NCI-H69 (cell line): ENCODE data around the gene TSEN34.

ENCODE experiments used
- DNase-seq: peaks from one replicate; lab custom pipeline; 2025; lab: John Stamatoyannopoulos, UW

The TSEN34 gene

DNA sequence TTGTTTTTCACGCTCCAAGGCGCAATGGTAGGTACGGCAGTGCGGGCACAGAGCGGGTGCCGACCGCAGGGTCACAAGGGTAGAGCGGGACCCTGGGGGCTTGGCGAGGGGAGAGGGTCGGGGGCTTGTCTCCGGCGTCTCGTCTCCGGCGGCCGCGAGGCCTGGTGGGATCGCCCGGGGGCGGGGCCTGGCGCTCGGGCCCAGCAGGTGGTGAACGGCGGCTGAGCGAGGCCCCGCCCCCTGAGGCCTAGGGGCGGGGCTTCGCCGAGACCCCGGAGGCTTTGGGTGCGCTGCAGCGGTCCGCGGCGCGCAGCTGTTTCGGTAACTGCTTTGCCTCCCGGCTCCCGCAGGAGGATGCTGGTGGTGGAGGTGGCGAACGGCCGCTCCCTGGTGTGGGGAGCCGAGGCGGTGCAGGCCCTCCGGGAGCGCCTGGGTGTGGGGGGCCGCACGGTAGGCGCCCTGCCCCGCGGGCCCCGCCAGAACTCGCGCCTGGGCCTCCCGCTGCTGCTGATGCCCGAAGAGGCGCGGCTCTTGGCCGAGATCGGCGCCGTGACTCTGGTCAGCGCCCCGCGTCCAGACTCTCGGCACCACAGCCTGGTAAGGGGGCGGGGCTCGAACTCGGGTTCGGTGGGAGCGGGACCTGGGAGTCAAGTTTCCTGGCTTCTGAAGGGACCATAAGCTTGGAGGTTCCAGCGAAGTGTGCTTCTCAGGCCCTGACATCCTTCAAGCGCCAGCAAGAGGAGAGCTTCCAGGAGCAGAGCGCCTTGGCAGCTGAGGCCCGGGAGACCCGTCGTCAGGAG lies at the start of gene TSEN34:
Gene TSEN34 (plus strand): TSS at position 298 of the 800 bp plus-strand sequence. CDS start 57 bp downstream, at position 355.
- peak; percentile 93 for DNase-seq

DNA sequence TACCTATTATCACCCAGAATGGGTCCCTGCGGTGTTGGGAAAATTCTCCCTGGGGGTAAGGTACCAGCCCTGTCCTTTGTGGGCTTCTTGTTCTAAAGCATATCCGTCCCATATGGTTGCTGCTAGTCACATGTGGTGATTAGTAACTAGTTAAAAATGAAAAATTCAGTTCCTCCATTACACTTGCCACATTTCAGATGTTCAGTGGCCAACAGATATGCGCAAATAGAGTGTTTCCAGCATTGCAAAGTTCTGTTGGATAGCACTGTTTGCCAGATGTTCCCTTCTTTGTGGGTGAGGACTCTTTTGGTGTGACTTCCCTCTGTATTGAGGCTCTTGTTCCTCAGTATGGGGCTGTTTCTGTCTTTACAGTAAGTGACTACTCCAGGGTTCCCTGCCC lies 49.8 kb upstream of the TSEN34 start:
- DNase-seq = no peak

DNA sequence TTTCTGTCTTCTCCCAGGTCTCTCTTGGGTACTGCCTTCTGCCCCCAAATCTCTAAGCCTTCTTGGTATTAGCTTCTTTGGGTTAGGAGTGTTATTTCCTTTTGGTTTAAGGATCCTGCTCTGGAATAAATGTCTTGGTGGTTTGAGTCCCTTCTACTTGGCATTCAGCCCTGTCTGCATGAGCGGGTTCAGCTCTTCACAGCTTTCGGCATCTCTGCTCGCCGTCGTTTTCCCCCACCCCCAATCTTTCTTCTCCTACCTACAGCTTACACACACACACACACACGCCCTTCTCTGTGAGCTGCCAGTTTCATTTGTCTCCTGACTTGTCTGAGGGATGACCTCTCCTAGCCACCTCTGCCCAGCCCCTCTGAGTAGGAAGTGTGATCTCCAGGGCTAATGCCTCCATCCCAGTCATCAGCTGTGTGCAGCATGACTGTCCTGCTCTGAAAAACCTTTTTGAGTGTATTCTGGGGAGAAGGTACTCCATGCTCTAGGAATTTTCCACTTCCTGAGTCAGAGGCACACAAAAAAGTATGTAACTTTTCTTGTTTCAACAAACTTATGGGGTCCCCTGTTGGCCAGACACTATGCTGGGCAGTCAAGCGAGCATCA lies 48.8 kb upstream of the TSEN34 start:
- no peak for DNase-seq

DNA sequence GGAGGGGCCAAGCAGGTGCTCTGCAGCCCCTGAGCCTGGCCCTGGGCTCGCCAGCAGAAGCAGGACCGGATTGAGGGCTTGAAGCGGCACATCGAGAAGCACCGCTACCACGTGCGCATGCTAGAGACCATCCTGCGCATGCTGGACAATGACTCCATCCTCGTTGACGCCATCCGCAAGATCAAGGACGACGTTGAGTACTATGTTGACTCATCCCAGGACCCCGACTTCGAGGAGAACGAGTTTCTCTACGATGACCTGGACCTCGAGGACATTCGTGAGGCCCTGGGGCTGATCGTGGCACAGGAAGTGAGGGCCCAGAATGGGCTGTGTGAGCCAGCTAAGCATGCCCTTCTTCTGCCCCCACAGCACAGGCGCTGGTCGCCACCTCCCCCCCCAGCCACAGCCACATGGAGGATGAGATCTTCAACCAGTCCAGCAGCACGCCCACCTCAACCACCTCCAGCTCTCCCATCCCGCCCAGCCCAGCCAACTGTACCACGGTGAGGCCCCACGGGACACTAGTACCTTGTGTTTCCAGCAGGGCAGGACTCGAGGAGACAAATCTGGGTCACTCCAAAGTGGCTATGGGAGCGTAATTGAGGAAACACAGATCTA lies 45.5 kb upstream of the TSEN34 start:
- no peak for DNase-seq

DNA sequence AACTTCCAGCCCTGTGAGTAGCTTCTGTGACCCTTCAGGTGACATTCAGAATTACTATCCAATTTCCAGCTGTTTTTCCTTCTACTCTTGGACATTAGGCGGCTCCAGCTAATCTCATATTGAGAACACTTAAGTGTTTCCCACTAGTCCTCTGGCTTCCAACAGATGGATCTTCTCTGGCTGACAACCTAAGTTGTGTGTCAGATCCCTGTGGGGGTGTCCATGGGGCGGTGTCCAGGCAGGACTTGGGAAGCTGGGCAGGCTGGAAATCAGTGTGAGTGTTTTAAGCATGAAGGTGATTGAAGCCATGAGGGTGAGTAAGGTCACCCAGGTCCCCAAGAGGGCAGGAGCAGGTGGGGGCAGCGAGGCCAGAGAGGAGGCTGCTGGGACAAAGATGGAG lies 43.4 kb upstream of the TSEN34 start:
- DNase-seq = no peak

DNA sequence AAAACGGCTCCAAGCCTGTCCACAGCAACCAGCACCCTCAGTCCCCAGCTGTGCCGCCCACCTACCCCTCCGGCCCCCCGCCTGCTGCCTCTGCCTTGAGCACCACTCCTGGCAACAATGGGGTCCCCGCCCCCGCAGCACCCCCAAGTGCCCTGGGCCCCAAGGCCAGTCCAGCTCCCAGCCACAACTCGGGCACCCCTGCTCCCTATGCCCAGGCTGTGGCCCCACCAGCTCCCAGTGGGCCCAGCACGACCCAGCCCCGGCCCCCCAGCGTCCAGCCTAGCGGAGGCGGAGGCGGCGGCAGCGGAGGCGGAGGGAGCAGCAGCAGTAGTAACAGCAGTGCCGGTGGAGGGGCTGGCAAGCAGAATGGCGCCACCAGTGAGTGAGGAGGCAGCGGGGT lies 43.0 kb upstream of the TSEN34 start:
- no peak for DNase-seq

DNA sequence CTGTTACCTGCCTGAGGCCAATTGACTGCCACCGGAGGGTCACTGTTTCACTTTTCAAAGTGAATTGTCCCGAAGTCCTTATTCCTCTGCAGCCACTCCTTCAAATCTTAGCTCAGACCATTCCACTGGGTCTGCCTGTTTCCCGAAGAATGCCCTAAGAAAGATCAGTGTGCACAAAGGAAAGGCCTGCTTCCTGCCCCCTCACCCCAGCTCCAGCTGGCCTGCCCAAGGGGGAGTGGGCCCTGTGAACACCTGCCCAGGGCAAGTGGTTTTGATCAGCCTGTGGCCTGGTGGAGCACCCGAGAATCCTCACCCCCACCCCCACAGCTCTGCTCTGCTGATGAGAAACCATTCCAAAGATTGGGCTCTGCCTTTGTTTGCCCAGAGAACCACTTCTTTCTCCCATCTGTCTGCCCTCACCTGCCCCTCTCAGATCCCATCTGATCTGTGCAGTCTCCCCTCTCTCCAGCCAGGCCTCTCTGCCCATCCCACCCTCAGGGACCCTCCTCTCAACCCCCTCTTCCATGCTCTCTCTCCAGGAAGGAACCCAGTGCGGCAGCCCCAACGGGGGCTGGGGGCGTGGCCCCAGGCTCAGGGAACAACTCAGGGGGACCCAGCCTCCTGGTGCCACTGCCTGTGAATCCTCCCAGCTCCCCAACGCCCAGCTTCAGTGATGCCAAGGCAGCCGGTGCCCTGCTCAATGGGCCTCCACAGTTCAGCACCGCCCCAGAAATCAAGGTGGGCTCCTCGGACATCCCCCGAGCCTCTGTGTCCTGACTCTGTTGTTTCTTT lies 41.9 kb upstream of the TSEN34 start:
- DNase-seq = no peak

DNA sequence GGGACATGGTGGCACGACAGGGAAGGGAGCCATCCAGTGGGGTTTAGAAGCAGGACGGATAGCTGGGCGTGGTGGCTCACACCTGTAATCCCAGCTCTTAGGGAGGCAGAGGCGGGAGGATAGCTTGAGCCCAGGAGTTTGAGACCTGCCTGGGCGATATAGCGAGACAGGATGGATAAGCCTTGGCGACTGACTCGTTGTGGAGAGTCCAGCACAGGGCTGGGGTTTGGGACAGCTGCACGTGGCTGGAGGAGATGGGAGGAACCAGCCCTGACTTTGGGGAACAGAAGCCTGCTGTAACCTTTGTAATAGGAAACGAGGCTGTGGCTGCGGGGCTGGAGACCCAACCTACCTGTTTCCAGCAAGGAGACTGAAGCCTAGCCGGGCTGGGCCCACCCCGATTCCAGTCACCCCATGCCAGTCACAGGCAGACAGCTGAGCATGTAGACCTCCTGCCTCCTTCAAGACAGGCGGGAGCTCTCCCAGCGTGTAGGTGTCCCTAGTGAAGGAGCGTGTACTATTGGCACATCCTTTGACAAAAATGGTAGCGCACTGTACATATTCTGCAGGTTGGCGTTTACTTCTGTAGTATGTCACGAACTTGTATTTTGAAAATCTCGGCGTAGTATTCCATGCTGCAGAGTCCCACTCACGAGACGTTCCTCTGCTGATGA lies 39.6 kb upstream of the TSEN34 start:
- DNase-seq = no peak

DNA sequence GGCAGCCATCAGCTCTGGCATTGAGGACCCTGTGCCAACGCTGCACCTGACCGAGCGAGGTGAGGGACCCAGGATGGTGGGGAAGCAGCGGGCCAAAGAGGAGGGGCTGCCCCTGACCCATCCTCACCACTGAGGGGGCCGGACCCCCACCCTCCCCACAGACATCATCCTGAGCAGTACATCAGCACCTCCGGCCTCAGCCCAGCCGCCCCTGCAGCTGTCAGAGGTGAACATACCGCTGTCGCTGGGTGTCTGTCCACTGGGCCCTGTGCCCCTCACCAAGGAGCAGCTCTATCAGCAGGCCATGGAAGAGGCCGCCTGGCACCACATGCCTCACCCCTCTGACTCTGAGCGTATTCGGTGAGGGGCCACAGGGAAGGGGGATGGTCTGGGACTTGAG lies 38.8 kb upstream of the TSEN34 start:
- no peak for DNase-seq

DNA sequence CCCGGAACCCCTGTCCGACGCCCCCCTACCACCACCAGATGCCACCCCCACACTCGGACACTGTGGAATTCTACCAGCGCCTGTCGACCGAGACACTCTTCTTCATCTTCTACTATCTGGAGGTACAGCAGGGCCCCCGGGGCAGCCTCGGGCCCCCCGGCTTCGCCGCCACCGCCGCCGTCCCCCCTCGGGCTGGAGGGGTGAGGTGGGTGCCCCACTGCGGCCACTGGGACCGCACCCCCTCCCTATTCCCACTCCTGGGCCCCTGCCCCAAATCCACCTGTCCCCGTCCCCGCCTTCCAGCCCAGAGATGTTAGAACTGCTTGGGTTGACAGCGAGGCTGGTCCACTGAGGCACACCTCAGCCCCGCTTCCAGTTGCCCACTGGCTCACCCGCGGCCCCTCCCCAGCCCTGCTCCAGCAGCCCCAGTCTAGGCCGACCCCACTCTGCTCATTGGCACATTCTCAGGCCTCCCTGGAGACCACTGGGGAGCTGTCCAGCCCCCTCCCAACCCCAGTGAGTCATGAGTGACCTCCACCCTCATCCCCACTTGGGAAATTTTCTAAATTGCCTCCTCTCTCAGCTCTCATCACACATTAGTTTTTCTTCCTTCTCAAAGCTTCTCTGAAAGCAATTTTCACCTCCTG lies 38.1 kb upstream of the TSEN34 start:
- no peak for DNase-seq

DNA sequence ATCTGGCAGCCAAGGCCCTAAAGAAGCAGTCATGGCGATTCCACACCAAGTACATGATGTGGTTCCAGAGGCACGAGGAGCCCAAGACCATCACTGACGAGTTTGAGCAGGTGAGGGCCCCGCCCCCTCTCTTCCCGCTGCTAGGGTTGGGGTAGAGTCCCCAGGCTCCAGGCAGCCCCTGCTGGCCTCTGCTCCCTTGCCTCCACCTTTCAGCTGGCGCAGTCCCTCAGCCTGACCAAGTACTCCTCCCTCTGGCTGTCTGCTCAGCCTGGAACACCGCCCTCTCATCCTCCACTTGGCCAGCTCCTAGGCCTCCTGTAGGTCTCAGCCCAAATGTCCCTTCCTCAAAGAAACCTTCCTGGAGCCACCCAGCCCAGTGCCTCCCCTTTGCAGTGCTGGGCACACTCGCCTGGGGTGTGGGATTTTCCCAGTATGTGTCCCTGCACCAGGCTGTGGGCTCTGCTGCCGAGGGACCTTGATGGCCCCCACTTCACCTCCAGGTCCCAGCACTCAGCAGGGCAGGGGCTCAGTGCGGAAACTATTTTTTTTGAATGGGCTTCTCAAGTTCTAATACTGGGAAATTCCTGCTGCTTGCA lies 37.3 kb upstream of the TSEN34 start:
- no peak for DNase-seq

DNA sequence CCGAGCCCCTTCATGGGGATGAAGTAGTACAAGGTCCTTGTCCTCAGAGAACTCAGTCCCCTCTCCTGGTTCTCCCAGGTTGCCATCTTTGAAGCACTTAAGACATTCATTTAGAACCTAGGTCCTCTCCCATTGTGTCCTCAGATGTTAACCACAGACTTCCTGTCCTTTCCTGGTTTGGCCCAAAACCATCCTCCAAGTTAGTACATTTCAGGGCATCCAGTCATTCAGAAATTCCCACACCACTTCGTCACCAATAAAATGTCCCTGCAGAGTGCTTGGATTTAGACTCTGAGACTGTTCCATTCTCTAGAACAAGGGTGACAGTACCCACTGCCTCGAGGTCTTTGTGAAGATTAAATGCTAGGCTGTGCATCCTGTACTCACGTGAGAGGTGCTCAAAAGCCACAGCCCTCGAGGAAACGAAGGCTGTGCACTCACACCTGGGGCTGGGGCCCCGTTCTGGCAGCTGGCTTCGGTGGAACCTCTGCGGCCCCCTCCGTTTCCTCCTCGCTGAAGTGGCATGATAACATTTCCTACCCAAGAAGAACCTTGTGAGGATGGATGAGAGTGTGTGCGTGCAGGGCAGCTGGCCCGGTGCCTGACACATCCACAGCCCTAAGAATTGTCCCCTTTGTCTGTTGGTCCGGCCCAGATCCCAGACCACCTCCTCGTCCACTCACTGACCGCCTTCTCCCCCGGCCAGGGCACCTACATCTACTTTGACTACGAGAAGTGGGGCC lies 36.3 kb upstream of the TSEN34 start:
- DNase-seq = no peak

DNA sequence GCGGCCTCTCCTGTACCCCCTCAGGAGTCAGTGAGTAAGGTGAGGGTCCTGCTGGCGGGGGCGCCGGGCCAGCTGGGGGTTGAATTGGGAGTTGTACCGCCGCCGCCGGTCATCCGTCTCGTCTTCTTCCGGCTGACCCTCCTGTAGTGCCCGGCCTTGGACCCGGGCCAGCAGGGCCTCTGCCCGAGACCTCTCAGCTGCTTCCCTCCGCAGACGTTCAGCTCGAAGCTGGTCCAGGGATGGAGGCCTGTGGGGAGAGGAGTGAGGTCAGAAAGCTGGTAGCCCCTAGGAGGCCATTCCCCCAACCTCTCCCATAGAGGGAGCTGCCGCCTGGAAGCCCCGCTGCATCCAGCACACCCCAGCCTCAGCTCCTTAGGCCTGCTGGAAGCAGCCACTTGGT lies 35.4 kb upstream of the TSEN34 start:
- DNase-seq = no peak

DNA sequence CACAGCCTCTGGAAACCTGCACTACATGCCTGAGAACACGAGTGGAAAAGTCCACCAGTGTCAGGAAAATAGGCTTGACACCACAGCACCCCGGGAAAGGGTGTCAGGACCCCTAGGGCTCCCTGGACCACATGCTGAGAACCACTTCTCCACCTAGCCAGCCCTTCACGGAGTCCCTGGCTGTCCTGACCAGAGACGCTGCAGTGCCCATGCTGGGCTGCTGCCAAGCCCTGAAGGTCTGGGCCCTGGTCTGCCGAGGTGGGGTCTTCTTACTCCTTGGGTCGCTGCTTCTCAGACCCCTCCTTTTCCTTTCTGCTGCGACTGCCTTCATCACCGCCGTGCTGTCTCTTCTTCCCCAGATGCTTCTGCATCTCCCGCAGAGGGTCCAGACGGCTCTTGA lies 34.6 kb upstream of the TSEN34 start:
- no peak for DNase-seq

DNA sequence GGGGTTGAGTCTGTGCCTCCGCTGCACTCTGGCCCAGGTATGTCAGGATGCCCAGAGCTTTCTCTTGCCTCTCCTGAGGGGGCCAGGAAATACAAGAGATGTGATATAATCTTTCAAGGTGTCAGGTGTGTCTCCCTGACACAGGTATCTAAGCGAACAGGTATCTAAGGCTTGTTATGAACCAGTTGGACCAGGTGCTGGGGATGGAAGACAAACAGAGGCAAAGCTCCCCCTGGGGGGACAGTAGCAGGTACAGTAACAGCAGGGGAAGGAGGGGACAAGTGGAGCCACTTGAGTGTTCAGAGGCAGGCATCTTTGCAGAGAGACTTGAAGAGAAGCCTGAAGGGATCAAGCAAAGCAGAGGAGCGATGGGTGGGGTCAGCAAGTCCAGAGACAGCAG lies 34.2 kb upstream of the TSEN34 start:
- DNase-seq = no peak

DNA sequence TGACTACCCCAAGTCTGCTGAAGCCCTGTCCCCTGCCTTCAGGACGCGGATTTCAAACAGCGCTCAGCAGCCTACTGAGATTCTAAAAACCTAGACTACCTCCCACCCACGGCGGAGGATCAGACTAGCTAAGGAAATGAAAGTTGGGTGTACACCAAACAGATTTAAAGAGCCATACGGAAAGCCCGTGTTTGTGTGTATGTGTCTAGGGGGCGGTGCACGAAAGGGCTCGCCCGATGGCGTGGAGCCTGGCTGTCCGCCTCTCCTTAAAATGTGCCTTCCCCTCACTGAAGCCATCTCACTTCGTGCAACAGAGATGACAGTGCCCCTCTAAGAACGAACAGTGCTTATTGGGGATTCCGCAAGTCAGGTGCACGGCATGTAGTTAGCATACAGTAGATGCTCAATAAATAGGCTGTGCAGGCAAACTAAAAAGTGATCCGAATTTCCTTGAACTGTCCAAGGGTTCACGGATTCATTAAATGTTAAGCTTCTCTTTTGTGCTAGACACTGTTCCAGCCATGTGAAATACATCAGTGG lies 32.2 kb upstream of the TSEN34 start:
- DNase-seq = peak; percentile 39

DNA sequence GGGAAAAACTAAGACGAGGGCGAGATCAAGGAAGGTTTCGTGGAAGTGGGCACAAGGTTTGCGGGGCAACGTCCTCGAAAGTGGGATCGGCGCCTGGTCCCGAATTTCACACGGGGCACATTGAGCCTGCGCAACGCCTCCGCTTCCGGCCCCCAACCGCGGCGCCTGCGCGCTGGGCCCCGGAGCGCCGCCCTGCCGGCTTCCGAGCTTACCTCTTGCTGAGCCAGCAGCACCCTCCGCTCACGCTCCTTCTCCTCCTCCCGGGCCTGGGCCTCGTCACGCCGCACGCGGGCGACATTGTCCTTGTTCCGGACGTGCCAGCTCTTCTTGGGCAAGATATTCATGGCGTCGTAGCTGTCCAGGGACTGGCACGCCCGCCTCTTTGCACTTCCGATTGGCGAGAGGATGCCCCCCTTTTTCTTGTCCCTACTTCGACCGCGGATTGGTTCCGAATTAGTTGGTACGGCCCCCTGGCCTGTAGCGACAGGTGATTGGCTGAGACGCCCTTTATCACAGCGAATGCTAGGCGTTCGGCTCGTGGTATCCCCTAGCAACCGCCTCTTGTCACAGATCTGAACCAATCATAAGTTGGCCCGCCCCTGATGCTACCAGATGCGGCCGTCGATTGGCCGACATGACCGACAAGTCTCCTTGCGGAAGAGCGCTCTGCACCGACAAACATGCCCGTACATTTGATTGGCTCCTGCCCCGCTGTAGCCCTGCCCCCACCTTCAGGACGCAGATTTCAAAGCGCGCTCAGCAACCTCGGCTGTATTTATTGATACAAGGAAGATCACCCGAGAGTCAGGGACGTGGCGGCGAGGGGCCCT lies 31.5 kb upstream of the TSEN34 start, which contains the start of gene LENG1:
Gene LENG1 (minus strand): TSS at position 370 of the 830 bp plus-strand sequence. CDS start 26 bp downstream, at position 344.
- DNase-seq = peak; percentile 100

DNA sequence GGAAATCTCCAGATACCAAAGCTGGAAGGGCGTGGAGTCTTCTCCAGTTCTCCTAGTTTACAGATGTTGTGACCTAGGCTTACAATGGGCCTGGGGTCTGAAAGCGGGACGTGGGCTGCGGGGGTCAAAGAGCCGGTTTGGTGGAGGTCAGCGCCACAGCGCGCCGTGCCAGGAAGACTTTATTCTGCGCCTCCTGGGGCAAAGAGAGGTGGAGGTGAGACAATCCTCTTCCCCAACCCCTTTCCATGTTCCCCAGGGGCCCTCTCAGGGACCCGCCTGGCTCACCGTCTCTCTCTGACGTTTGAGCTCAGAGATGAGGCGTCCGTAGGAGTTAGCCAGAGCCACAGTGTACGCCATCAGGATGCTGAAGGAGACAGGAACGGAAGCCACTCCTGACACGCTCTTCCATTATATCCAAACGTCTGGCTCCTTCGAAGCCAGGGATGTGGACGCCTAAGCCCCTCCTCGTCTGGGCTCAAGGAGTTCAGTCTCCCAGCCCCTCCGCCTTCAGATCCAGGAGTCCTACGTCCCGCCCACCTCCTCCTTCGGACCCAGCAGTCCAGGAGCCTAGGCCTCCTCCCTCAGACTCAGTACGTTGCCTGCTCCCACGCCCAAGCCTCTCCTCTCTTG lies 30.8 kb upstream of the TSEN34 start:
- DNase-seq = peak; percentile 78
